Measurements from ENCODE around the gene CFAP61. TPM values are rescaled to one million over a fixed set of nuclear protein-coding genes. Genes with fewer than 3 reads are reported as not detected.
"Not testable (repeated sequence)": the region's sequence is repeated elsewhere in the genome, so short reads cannot be mapped to it uniquely, and the experiment has no call there.

The CFAP61 gene
- total RNA-seq, 1 donor from 2014 or later = not detected

GRCh38 chr20:20344476-20344875 lies 292.1 kb downstream of the CFAP61 start:
- H3K4me3 ChIP-seq (ENCODE audit: low read depth, low read length) = no peak overlapping the region
- no peak for DNase-seq (ENCODE audit: low read depth)
- no peak for TF ChIP-seq CTCF (conservative IDR thresholded peaks at IDR 0.05; ENCODE audit: low read depth, low read length)

- no peak for DNase-seq (ENCODE audit: low read depth)
- TF ChIP-seq CTCF (conservative IDR thresholded peaks at IDR 0.05; ENCODE audit: low read depth, low read length) = no peak
- H3K4me3 ChIP-seq (ENCODE audit: low read depth, low read length) = no peak overlapping the region
Measured at GRCh38 chr20:20353576-20353975, 301.2 kb downstream of the CFAP61 start.

GRCh38 chr20:20355503-20355902 lies 303.2 kb downstream of the CFAP61 start:
- H3K4me3 ChIP-seq (ENCODE audit: low read depth, low read length); DNase-seq (ENCODE audit: low read depth): not testable (repeated sequence)

GRCh38 chr20:20358801-20359200 lies 306.5 kb downstream of the CFAP61 start:
- no peak for TF ChIP-seq CTCF (conservative IDR thresholded peaks at IDR 0.05; ENCODE audit: low read depth, low read length)
- no peak overlapping the region for H3K4me3 ChIP-seq (ENCODE audit: low read depth, low read length)
- DNase-seq (ENCODE audit: low read depth) = no peak

GRCh38 chr20:20359628-20360027 lies 307.3 kb downstream of the CFAP61 start:
- TF ChIP-seq CTCF (conservative IDR thresholded peaks at IDR 0.05; ENCODE audit: low read depth, low read length) = no peak
- H3K4me3 ChIP-seq (ENCODE audit: low read depth, low read length) = no peak overlapping the region
- DNase-seq (ENCODE audit: low read depth) = no peak

GRCh38 chr20:20360464-20360863 lies 308.1 kb downstream of the CFAP61 start:
- no peak overlapping the region for H3K4me3 ChIP-seq (ENCODE audit: low read depth, low read length)
- DNase-seq (ENCODE audit: low read depth) = no peak
- TF ChIP-seq CTCF (conservative IDR thresholded peaks at IDR 0.05; ENCODE audit: low read depth, low read length) = peak; percentile 90

- no peak for DNase-seq (ENCODE audit: low read depth)
- no peak for TF ChIP-seq CTCF (conservative IDR thresholded peaks at IDR 0.05; ENCODE audit: low read depth, low read length)
- no peak overlapping the region for H3K4me3 ChIP-seq (ENCODE audit: low read depth, low read length)
Measured at GRCh38 chr20:20362774-20363433, 310.6 kb downstream of the CFAP61 start.

Data from epithelial cell of proximal tubule (primary cell).